Right hindlimb (tissue), 1 donor: ENCODE measurements around the gene MAPT.

Experiments
- DNase-seq: peaks from one replicate; pipeline ENCODE4 v3.0.0-alpha.2; 2018

MAPT gene

GRCh38 chr17:45863857-45864654 lies 30.3 kb upstream of the MAPT start:
- DNase-seq: no peak

GRCh38 chr17:45867171-45867570 lies 27.2 kb upstream of the MAPT start:
- no peak for DNase-seq

GRCh38 chr17:45867702-45868101 lies 26.7 kb upstream of the MAPT start:
- no peak for DNase-seq

GRCh38 chr17:45868276-45868675 lies 26.1 kb upstream of the MAPT start:
- no peak for DNase-seq

GRCh38 chr17:45869676-45870341 lies 24.5 kb upstream of the MAPT start:
- no peak for DNase-seq

GRCh38 chr17:45870342-45870974 lies 23.9 kb upstream of the MAPT start:
- no peak for DNase-seq

- DNase-seq: no peak
Observed at GRCh38 chr17:45871718-45872117, 22.6 kb upstream of the MAPT start.

GRCh38 chr17:45873728-45874127 lies 20.6 kb upstream of the MAPT start:
- no peak for DNase-seq

- DNase-seq: no peak
Observed at GRCh38 chr17:45874151-45874550, 20.2 kb upstream of the MAPT start.

- DNase-seq: no peak
Observed at GRCh38 chr17:45876539-45876938, 17.8 kb upstream of the MAPT start.

- DNase-seq: no peak
Observed at GRCh38 chr17:45877467-45877866, 16.9 kb upstream of the MAPT start.

- DNase-seq: no peak
Observed at GRCh38 chr17:45883063-45883462, 11.3 kb upstream of the MAPT start.

GRCh38 chr17:45886852-45887251 lies 7.5 kb upstream of the MAPT start:
- no peak for DNase-seq

- DNase-seq: no peak
Observed at GRCh38 chr17:45888392-45888791, 6.0 kb upstream of the MAPT start.

- DNase-seq: no peak
Observed at GRCh38 chr17:45889579-45889978, 4.8 kb upstream of the MAPT start.

GRCh38 chr17:45893725-45894021 lies 681 bp upstream of the MAPT start:
- DNase-seq: no peak

GRCh38 chr17:45895304-45895968 lies 1.1 kb downstream of the MAPT start:
- DNase-seq: peak; percentile 35

GRCh38 chr17:45895969-45896785 lies 1.8 kb downstream of the MAPT start:
- DNase-seq: no peak

- no peak for DNase-seq
Observed at GRCh38 chr17:45896803-45897693, 2.7 kb downstream of the MAPT start.

- no peak for DNase-seq
Observed at GRCh38 chr17:45900136-45900535, 5.8 kb downstream of the MAPT start.

- no peak for DNase-seq
Observed at GRCh38 chr17:45900723-45901415, 6.5 kb downstream of the MAPT start.
